ENCODE results near the gene PPP2R2B.

PPP2R2B gene

GRCh38 chr5:146910239-146910638 lies 31.7 kb upstream of the PPP2R2B start:
- no peak for TF ChIP-seq CTCF (IDR thresholded peaks at IDR 0.05; ENCODE audit: low read depth, low read length)
- no peak overlapping the region for H3K4me3 ChIP-seq (ENCODE audit: low read depth, low read length)

DNA sequence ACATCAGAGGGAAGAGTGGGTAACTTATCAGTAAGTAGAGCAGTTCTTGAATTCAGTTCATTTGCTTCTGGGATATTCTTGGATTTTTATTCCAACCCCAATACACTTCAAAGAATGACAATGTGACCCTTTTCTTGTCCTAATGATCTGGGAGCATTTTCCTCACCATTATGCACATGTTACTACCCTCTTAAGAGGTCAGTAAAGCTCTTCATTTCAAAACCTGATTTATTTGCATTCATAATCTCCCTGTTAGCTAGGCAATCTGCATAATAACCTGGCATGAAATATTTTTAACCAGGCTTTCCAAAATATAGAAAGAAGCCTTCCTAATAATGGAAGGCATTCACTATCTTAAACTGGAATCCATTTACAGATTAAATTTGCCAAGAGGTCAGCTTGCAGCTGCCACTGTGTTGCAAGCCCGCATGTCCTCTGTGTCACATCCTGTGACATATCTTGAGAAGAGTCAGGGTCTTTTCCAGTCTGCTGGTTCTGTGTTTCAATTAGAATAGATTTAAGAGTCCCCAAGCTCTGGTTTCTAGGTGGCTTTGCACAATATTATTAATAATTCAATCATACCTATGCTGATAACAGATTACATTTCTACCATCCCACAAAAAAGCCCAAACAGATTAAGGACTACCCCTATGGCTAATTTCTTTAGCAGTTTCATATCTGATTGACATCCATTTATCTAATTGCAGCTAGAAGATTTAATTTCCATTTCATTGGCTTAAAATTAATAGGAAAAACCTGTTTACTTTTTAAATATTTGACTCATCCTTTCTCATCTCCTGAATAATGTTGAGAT lies 30.9 kb upstream of the PPP2R2B start:
- H3K4me3 ChIP-seq (ENCODE audit: low read depth, low read length): no peak overlapping the region
- TF ChIP-seq CTCF (IDR thresholded peaks at IDR 0.05; ENCODE audit: low read depth, low read length): no peak

- H3K4me3 ChIP-seq (ENCODE audit: low read depth, low read length): no peak overlapping the region
- no peak for TF ChIP-seq CTCF (IDR thresholded peaks at IDR 0.05; ENCODE audit: low read depth, low read length)
Measured at GRCh38 chr5:146906803-146907202, 28.2 kb upstream of the PPP2R2B start.

- H3K4me3 ChIP-seq (ENCODE audit: low read depth, low read length): no peak overlapping the region
- no peak for TF ChIP-seq CTCF (IDR thresholded peaks at IDR 0.05; ENCODE audit: low read depth, low read length)
Measured at GRCh38 chr5:146904890-146905289, 26.3 kb upstream of the PPP2R2B start.

DNA sequence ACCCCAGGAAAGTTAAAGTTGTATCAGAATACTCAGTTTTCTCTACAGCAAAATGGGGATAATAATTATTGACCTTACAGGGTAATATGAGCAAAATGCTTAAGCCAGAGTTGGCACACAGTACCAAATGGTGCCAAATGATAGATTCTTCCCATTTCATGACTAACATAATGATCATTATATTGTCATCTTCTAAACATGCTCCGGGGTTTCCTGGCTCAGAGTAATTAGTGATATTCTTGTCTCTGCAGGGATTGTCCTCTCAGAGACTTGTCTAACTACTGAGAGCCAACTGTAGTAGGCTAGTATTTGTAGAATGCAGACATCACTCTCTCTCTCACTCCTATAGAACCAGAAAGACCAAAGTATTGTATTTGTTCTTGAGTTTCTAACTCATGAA lies 25.2 kb upstream of the PPP2R2B start:
- TF ChIP-seq CTCF (IDR thresholded peaks at IDR 0.05; ENCODE audit: low read depth, low read length): no peak

GRCh38 chr5:146902471-146902870 lies 23.9 kb upstream of the PPP2R2B start:
- no peak for TF ChIP-seq CTCF (IDR thresholded peaks at IDR 0.05; ENCODE audit: low read depth, low read length)
- H3K4me3 ChIP-seq (ENCODE audit: low read depth, low read length): no peak overlapping the region

More for the DNA sequence above, 25.2 kb upstream of the PPP2R2B start:
- no peak overlapping the region for H3K4me3 ChIP-seq (ENCODE audit: low read depth, low read length)

GRCh38 chr5:146897061-146897460 lies 18.5 kb upstream of the PPP2R2B start:
- no peak overlapping the region for H3K4me3 ChIP-seq (ENCODE audit: low read depth, low read length)
- no peak for TF ChIP-seq CTCF (IDR thresholded peaks at IDR 0.05; ENCODE audit: low read depth, low read length)
